K562 (cell line): ENCODE data around the gene PSMD9.
"Not testable (repeated sequence)": the region's sequence is repeated elsewhere in the genome, so short reads cannot be mapped to it uniquely, and the experiment has no call there.

Experiments
- CEBPB ChIP-seq: fragments of 450-650 bp; IDR thresholded peaks from 2 replicates; pipeline ENCODE4 v1.6.1; 2016; ENCODE audit warnings: missing genetic modification characterization, missing compliant biosample characterization
- CTCF ChIP-seq, 3 experiments: IDR thresholded peaks in 2 of 3; conservative IDR thresholded peaks in 1 of 3; 2 replicates each; pipeline ENCODE4 v1.5.1; 2011 to 2012; ENCODE audit warnings: low read length in 3 of 3, mild to moderate bottlenecking in 3 of 3, control low read depth in 2 of 3, improper control_type of control experiment in 1 of 3, inconsistent platforms in 1 of 3, low read depth in 1 of 3, mixed read lengths in 1 of 3, moderate library complexity in 1 of 3; ENCODE audit not compliant: insufficient read depth in 2 of 3
- E2F3 ChIP-seq: fragments of 250-450 bp; sonication (Bioruptor Pico); IDR thresholded peaks from 2 replicates; pipeline ENCODE4 v1.4.0; 2020; ENCODE audit warnings: mild to moderate bottlenecking
- E2F6 ChIP-seq, 2 experiments: IDR thresholded peaks; 2 replicates each; pipeline ENCODE4 v1.6.1; 2011; ENCODE audit warnings: borderline replicate concordance in 1 of 2, control low read depth in 1 of 2, low read depth in 1 of 2, low read length in 1 of 2, mild to moderate bottlenecking in 1 of 2, mixed read lengths in 1 of 2, moderate library complexity in 1 of 2; ENCODE audit not compliant: insufficient read depth in 1 of 2, insufficient read length in 1 of 2, poor library complexity in 1 of 2, severe bottlenecking in 1 of 2; ENCODE audit errors: extremely low read depth in 1 of 2
- JUN ChIP-seq, 2 experiments: sonication (generic) in 1 of 2; formaldehyde crosslinking in 1 of 2; IDR thresholded peaks; 2 replicates each; pipeline versions ENCODE4 v1.6.1 to v1.8.0; 2012 to 2022; ENCODE audit warnings: borderline replicate concordance in 2 of 2, mild to moderate bottlenecking in 2 of 2, improper control_type of control experiment in 1 of 2, low read depth in 1 of 2, low read length in 1 of 2, missing genetic modification reagents in 1 of 2
- NONO ChIP-seq, 2 experiments: fragments of 200-400 bp in 1 of 2; fragments of 450-650 bp in 1 of 2; formaldehyde crosslinking in 1 of 2; IDR thresholded peaks; 2 replicates each; pipeline ENCODE4 v1.6.1; 2017; ENCODE audit warnings: low read depth in 2 of 2, mild to moderate bottlenecking in 2 of 2, moderate library complexity in 2 of 2, low read length in 1 of 2
- PHB2 ChIP-seq: fragments of 450-650 bp; IDR thresholded peaks from 2 replicates; pipeline ENCODE4 v1.6.1; 2017; ENCODE audit warnings: low read depth
- POLR2A ChIP-seq: fragments of 450-650 bp; conservative IDR thresholded peaks from 2 replicates; pipeline ENCODE4 v1.6.1; 2016
- SMARCB1 ChIP-seq: IDR thresholded peaks from 2 replicates; pipeline ENCODE4 v1.6.1; 2011; ENCODE audit warnings: improper control_type of control experiment, low read depth; ENCODE audit not compliant: insufficient read length
- TARDBP ChIP-seq: fragments of 450-650 bp; IDR thresholded peaks from 2 replicates; pipeline ENCODE4 v1.6.1; 2016
- ZFP1 ChIP-seq: fragments of 450-650 bp; formaldehyde crosslinking; IDR thresholded peaks from 2 replicates; pipeline ENCODE4 v1.4.0; 2020; ENCODE audit warnings: mild to moderate bottlenecking, mixed read lengths
- ZNF408 ChIP-seq: fragments of 250-450 bp; sonication (Bioruptor Pico); IDR thresholded peaks from 2 replicates; pipeline ENCODE4 v1.4.0; 2020; ENCODE audit warnings: low read depth, mild to moderate bottlenecking, moderate library complexity

DNA sequence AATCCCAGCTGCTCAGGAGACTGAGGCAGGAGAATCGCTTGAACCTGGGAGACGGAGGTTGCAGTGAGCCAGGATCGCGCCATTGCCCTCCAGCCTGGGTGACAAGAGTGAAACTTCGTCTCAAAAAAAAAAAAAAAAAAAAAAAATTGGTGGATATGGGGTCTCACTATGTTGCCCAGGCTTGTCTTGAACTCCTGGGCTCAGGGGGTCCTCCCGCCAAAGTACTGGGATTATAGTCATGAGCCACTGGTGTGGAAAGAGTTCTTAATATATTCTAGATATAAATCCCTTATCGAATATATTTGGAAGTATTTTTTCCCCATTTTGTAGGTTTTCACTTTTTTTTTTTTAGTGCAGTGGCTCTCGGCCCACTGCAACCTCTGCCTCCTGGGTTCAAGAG, 19.4 kb upstream of the PSMD9 start:
- not testable (repeated sequence) for TF ChIP-seq POLR2A; JUN (IDR thresholded peaks at IDR 0.05; ENCODE audit: borderline replicate concordance, low read depth, low read length); JUN (CRISPR knock-in tag; IDR thresholded peaks at IDR 0.05; ENCODE audit: borderline replicate concordance); SMARCB1; CEBPB; E2F6 (IDR thresholded peaks at IDR 0.05; ENCODE audit: borderline replicate concordance in 1 of 2, extremely low read depth in 1 of 2, insufficient read depth in 1 of 2, insufficient read length in 1 of 2, low read depth in 1 of 2, low read length in 1 of 2, poor library complexity in 1 of 2, severe bottlenecking in 1 of 2); PHB2; E2F3 (CRISPR knock-in tag); ZNF408 (CRISPR knock-in tag); TARDBP; ZFP1 (CRISPR knock-in tag); NONO (IDR thresholded peaks at IDR 0.05; ENCODE audit: low read depth in 2 of 2, low read length in 1 of 2); CTCF (IDR thresholded peaks at IDR 0.05 in 2 of 3, conservative IDR thresholded peaks at IDR 0.05 in 1 of 3; ENCODE audit: insufficient read depth in 2 of 3, low read depth in 1 of 3, low read length in 3 of 3)
